ENCODE measurements around the gene IL19.

GRCh38 chr1:206839006-206839560 is 68.5 kb downstream of the IL19 start:
- no peak for TF ChIP-seq CTCF (IDR thresholded peaks at IDR 0.05; ENCODE audit: extremely low read depth in 1 of 2, insufficient read depth in 1 of 2, low read depth in 1 of 2, low read length in 2 of 2)
- TF ChIP-seq EZH2 (IDR thresholded peaks at IDR 0.05; ENCODE audit: borderline replicate concordance, low read depth, low read length, severe bottlenecking), result no peak

Data from endothelial cell of umbilical vein (primary cell).